ENCODE data around the gene OR52B6. TPM values are rescaled to one million over a fixed set of nuclear protein-coding genes. Genes with fewer than 3 reads are reported as not detected.

OR52B6 gene
- total and polyA plus RNA-seq, 2 of the 13 experiments (the other 11 are each of a cell fraction or from before 2014, with no cell fraction given): not detected

DNA sequence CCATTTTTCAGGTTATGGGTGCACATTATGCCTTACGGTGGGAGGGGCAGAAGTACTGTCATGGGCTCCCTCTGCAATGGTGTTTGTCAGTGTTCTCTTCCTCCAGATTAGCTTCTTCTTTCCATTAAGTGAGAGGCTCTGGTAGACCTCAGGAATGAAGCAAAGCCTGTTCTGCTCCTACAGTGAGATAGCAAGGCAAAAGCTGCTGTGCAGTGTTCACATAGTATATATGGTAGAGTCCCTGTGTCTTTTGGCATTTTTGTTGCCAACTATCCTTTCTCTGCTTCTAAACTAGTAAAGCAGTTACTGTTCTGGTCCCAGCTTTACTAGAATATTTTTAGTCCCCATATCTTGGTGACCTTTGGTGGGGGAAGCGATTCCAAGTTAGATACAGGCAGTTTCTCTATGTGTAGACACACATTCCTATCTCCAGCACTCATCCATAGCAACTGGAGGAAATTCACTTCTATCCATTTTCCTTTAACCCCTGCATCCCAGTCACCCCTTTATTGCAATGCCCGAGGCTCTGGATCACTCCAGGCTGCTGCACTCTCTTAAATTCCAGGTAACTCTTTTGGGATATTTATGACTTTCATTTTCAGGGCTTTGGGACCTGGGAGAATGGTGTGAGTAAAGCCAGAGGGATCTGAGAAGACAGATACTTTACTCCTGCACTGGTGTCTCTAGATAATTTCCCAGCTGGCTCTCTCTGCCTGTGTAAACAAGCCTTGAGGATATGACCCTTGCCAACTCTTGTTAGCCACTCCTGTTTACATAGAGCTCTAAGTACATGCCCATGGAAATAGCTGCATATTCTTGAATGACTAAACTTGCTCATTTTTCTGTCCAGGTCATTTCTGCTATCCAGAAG is 40.2 kb downstream of the OR52B6 start:
- DNase-seq (ENCODE audit: low spot score): peak; percentile 42
- Histone ChIP-seq H3K4me2 (ENCODE audit: low read depth, low read length) (no peak overlapping the region), H3K4me1 (ENCODE audit: insufficient read depth, low read length) (peaks cover 23% of the 10 kb centered on the region)

More for the DNA sequence above, 40.2 kb downstream of the OR52B6 start:
- Histone ChIP-seq H3K9me3 (ENCODE audit: low read length) (no peaks in the 10 kb centered on the region), H3K4me3 (replicated peaks in 1 of 3; ENCODE audit: insufficient read depth in 1 of 3, low read depth in 2 of 3, low read length in 3 of 3) (no peak overlapping the region), H4K20me1 (ENCODE audit: insufficient read depth, low read length) (no peaks in the 10 kb centered on the region), H3K9ac (ENCODE audit: insufficient read depth, low read depth, low read length) (no peak overlapping the region), H3K27ac (ENCODE audit: extremely low read length, insufficient read depth, low read length) (no peak overlapping the region), H2AFZ (ENCODE audit: low read length) (no peak overlapping the region), H3K36me3 (replicated peaks in 1 of 2; ENCODE audit: control insufficient read depth in 1 of 2, insufficient read depth in 2 of 2, low read length in 2 of 2) (no peaks in the 10 kb centered on the region), H3K27me3 (ENCODE audit: control insufficient read depth in 1 of 2, insufficient read depth in 2 of 2, low read length in 2 of 2) (0 out of 5 replicates have a peak, but pooled peaks cover 0 to 5% of the 10 kb centered on the region in 2 experiments), H3K79me2 (ENCODE audit: insufficient read depth, low read length) (no peaks in the 10 kb centered on the region)
- 21% methylated on average over 3 of the region's 3 CpGs for WGBS (ENCODE audit: low lambda C conversion rate)
- FAIRE-seq (no peak), ATAC-seq (peak; percentile 72)
- CTCF ChIA-PET (ENCODE audit: low intra/inter-chr PET ratio, low total read pairs): no interaction called here
- in situ Hi-C loops (cut with HindIII; ENCODE audit: extremely low pct_ligation_motif_present, low pct_unique_long_range_greater_than_20kb): no loop called here
- POLR2A ChIA-PET: no interaction called here
- intact Hi-C loops (cut with micrococcal nuclease; ENCODE audit: unreplicated experiment): no loop called here
- TF ChIP-seq ZNF205 (CRISPR knock-in tag; IDR thresholded peaks at IDR 0.05): peak; percentile 96
- no peak for TF ChIP-seq SP140L (CRISPR knock-in tag; IDR thresholded peaks at IDR 0.05; ENCODE audit: borderline replicate concordance)
- TF ChIP-seq RCOR2 (CRISPR knock-in tag; IDR thresholded peaks at IDR 0.05): no peak
- TF ChIP-seq RARA (CRISPR knock-in tag; IDR thresholded peaks at IDR 0.05): peak; percentile 50
- TF ChIP-seq SCMH1 (CRISPR knock-in tag; IDR thresholded peaks at IDR 0.05; ENCODE audit: borderline replicate concordance): no peak
- no peak for TF ChIP-seq ZNF550 (CRISPR knock-in tag; IDR thresholded peaks at IDR 0.05; ENCODE audit: borderline replicate concordance)
- TF ChIP-seq FOXA1 (IDR thresholded peaks at IDR 0.05): no peak
- peak; percentile 84 for TF ChIP-seq FOXA1 (CRISPR knock-in tag; IDR thresholded peaks at IDR 0.05)
- peak; percentile 82 for TF ChIP-seq ZNF7 (CRISPR knock-in tag; IDR thresholded peaks at IDR 0.05)
- TF ChIP-seq TFAP4 (IDR thresholded peaks at IDR 0.05; ENCODE audit: borderline replicate concordance, low read depth): peak; percentile 43; the same call in 1 of the 2 replicates
- TF ChIP-seq FOXP1 (IDR thresholded peaks at IDR 0.05): no peak
- peak; percentile 25; the same call in 1 of the 2 replicates for TF ChIP-seq FOXP1 (CRISPR knock-in tag; IDR thresholded peaks at IDR 0.05)
- no peak for TF ChIP-seq SMAD9 (CRISPR knock-in tag; IDR thresholded peaks at IDR 0.05)
- TF ChIP-seq FOXA3 (CRISPR knock-in tag; IDR thresholded peaks at IDR 0.05): peak; percentile 84
- TF ChIP-seq ZFP36L1 (CRISPR knock-in tag; IDR thresholded peaks at IDR 0.05): no peak
- TF ChIP-seq SPEN (CRISPR knock-in tag; IDR thresholded peaks at IDR 0.05; ENCODE audit: low read depth): no peak
- no TSS peak for BruUV-seq (replicated peaks)
